Forelimb muscle (tissue), 1 donor: ENCODE measurements around the gene MED27. TPM values are rescaled to one million over a fixed set of nuclear protein-coding genes. Genes with fewer than 3 reads are reported as not detected.

Experiments used
- DNase-seq: peaks from one replicate; pipeline ENCODE4 v3.0.0-alpha.2; 2013; ENCODE audit warnings: low read depth
- polyA plus RNA-seq: library from polyadenylated mRNA; unstranded; fragments of 120-200 nt; gene quantifications from one replicate; pipeline ENCODE4 v1.2.1, GENCODE V29; 2013; ENCODE audit not compliant: insufficient read length

Gene MED27, protein sequence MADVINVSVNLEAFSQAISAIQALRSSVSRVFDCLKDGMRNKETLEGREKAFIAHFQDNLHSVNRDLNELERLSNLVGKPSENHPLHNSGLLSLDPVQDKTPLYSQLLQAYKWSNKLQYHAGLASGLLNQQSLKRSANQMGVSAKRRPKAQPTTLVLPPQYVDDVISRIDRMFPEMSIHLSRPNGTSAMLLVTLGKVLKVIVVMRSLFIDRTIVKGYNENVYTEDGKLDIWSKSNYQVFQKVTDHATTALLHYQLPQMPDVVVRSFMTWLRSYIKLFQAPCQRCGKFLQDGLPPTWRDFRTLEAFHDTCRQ
- 12.9 TPM for polyA plus RNA-seq

- peak; percentile 76 for DNase-seq
Observed at GRCh38 chr9:132079391-132080091, at the start of gene MED27. MED27 (minus strand) TSS chr9:132079867; CDS start chr9:132079844, 23 bp downstream.

DNA sequence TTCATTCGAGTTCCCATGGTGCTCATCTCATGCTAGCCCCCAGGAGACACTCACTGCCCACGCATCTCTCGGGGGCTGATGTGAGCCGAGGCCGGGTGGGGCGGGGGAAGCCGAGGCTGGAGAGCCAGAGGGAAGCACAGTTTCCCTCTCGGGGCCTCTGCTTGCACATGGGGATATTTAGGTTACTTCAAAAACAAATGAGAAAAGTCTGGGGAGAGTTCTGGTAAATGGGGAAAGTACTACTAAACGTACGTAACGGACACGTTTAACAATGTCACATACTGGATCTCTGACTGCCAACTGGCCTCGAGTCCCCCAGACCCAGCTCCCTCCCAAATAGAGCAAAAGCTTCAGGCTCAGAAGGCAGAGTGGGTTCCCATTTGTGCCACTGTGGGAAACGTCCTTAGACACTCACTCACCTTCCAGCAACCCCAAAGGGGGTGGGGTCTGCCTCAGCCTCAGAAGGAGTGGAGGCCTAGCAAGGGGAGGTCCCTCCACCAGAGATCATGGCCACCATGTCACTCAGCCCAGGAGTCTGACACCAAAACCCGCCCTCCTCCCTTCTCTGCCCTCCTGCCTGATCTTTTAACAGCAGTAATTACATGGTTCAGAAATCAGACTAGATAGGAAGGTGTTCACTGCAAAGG, 48.3 kb upstream of the MED27 start:
- DNase-seq: no peak

- DNase-seq: no peak
Observed at GRCh38 chr9:132126680-132127236, 47.1 kb upstream of the MED27 start.

DNA sequence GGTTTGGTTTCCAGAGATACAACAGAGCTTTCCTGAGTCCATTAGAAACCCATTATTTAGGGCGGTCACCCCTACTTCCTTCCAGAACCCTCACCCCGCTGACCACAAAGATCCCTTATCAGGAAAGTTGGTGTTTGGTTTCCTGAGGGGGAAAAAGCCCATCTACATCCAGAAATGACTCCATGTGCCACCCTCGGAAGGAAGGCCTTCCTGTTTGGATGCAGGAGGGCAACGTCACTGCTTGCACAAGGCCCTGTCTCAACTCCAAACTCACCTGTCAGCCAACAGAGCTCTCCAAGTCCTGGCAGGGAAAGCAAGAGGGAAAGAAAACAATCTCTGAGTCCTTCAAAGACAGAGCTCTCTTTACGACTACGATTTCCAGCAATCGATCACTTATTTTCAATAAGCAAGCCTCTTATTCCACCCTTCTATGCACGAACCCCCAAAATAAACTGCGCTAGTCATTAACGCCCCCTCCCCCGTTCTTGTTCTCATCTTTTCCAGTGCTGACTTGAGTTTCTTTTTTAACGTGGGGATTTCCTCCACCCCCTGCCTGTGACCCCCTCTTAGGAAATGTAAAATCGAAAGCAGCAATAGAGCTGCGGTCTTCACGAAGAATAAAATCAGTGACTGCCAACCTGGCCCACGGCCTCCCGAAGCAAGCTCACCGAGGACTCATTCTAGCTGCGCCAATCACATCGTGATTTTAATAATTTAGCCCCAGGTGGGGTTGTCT, 46.4 kb upstream of the MED27 start:
- no peak for DNase-seq

GRCh38 chr9:132125361-132125760, 45.7 kb upstream of the MED27 start:
- no peak for DNase-seq

DNA sequence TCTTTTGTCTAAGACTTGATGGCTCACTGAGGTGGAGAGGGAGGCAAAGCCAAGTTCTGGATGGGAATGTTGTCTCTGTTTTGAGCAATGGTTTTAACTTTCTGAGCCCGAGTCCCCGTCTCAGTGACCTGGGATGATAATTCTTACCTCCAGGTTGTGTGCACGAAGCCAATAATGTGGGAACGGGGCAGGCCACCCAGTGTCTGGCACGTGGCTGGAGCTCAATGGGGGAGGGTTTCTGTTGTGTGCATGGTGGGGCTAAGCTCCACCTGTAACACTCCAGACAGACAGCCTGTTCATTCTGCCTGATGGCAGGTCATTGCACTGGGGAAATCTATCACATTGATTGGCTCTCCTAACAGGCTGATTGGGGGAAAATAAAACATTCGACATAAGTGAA, 45.1 kb upstream of the MED27 start:
- no peak for DNase-seq

DNA sequence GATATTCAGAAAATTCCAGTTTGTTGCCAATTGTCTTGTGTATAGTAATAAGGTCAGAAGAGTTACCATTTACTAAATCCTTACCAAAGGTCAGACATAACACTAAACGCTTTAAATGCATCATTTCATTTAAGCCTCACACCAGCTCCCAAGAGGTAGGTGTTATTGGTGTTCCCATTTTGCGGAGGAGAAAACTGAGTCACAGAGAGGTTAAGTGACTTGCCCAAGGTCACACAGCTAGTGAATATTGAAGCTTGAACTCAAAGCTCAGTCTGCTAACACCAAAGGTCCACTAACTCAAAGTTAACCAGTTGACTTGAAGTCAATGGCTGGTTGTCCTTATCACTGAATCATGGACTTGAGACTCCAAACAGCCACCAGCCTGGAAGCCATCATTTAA, 41.4 kb upstream of the MED27 start:
- DNase-seq: no peak

DNA sequence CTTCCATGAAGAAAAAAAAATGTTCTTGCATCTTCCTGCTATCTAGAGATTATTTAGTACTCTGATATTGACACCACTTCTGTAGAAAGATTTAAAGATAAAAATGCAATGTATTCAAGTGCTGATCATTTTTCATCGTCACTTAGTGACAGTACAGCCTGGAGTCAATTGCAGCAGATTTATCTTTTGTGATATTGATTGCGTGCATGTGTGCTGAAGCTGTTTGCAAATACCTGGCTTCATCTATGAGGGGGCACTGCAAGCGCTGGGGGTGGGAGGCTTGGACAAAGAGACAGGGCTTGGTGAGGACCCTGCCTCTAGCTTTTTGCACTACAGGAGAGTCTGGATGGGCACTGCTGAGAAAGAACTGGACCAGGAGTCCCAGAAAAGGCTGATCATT, 38.0 kb upstream of the MED27 start:
- no peak for DNase-seq

GRCh38 chr9:132116583-132116982, 36.9 kb upstream of the MED27 start:
- no peak for DNase-seq

GRCh38 chr9:132114102-132114707, 34.5 kb upstream of the MED27 start:
- DNase-seq: peak; percentile 22

DNA sequence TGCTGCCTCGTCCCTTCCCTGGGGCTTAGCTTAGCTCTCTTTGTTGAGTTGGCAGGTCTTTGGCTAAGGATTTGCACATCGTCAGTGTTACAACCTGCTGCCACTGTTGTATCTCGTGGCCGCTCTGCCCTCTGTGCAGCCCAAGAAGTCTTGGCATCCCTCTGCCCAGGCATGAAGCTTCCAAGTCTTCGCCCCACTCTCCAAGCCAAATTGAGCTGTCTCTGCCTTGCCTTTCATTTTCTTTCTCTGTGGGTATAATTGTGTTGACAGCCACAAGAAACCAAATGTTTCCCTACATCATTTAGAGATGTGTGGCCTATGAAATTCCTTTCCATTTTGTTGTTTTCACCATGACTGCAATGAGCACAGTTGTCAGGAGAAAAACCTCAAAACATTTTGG, 29.6 kb upstream of the MED27 start:
- DNase-seq: no peak

- DNase-seq: no peak
Observed at GRCh38 chr9:132108728-132109127, 29.1 kb upstream of the MED27 start.

DNA sequence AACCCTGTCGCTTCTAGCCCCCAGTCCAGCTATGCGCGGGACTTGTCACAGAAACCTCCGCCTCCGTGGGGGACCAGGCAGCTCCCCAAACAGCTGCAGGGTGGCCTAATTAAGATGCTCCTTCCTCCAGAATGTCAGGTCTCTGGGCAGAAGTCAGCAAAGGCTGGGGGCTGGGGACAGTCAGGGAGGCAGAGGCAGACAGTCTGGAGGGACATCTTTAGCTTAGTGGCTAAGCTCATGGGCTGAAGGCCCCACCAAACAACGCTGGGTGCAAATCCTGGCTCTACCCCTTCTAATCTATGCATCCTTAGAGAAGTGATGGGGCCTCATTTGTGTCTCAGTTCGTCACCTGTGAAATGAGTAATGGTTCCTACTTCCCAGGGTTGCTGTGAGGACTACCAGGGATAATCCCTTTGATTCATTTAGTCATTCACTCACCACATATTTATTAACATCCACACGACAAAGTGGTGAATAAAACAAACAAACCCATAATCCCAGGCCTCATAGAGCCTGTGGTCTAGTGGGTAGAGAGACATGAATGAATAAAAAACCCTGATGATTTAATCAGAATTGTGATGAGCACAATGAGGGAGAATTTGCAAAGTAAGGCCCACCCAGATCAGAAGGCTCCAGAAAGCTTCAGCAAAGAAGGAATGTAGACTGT, 20.2 kb upstream of the MED27 start:
- no peak for DNase-seq

- DNase-seq: no peak
Observed at GRCh38 chr9:132099167-132099566, 19.5 kb upstream of the MED27 start.

- no peak for DNase-seq
Observed at GRCh38 chr9:132094314-132094791, 14.7 kb upstream of the MED27 start.

DNA sequence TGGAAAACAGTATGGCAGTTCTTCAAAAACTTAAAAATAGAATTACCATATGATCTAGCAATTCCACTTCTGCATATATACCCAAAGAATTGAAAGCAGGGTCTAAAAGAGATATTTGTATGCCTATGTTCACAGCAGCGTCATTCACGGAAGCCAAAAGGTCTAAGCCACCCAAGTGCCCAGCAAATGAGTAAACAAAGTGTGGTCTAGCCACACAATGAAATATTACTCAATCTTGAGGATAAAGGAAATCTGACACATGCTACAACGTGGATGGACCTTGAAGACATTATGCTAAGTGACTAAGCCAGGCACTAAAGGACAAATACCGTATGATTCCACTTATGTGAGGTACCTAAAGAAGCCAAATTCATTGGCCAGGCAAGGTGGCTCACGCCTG, 11.1 kb upstream of the MED27 start:
- no peak for DNase-seq

DNA sequence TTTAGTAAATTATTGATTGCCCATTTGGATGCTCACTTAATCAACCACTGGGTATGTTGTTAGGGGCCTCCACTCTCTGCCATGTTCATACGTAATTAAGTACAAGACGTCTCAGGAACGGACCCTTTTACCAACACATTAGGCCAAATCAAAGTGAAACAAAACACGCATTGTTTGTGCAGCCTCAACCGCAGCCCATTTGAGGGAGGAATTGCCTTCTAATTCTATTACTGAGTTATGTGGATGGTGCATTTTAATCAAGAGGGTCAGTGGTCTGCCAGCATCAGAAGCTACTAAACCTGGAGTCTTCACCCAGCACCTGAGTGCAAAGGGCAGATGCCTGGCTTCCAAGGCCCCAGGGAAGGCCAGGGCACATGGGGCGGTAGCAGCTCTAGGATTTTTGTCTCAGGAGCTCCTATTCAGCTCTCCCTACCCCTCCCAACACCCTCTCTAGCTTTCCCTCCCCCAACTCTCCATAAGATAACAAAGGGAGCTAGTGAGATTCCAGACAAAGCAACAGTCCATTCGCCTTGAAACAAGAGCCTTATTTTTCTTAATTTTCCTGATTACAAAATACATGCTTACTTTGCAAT, 7.9 kb upstream of the MED27 start:
- DNase-seq: no peak

- DNase-seq: no peak
Observed at GRCh38 chr9:132082188-132082587, 2.5 kb upstream of the MED27 start.

- no peak for DNase-seq
Observed at GRCh38 chr9:132078699-132079356, 839 bp downstream of the MED27 start.
